ENCODE data around the gene DCAF10. TPM values are rescaled to one million over a fixed set of nuclear protein-coding genes. Genes with fewer than 3 reads are reported as not detected.
"Not testable (repeated sequence)": the region's sequence is repeated elsewhere in the genome, so short reads cannot be mapped to it uniquely, and the experiment has no call there.

DCAF10 gene
- polyA plus RNA-seq, 3 donors = 7.5 to 10.7 (median 9.6) TPM

- no peak overlapping the region for H3K27ac ChIP-seq (ENCODE audit: low read depth, low read length)
- WGBS, 3 donors = 92 to 95% (median 93%) methylated on average over 2 of the region's 2 CpGs
Observed at GRCh38 chr9:37836386-37836785, 35.8 kb downstream of the DCAF10 start.

- 94 to 98% (median 97%) methylated on average over 3 of the region's 3 CpGs for WGBS, 3 donors
- no peak overlapping the region for H3K27ac ChIP-seq (ENCODE audit: low read depth, low read length)
Observed at GRCh38 chr9:37839496-37840461, 39.2 kb downstream of the DCAF10 start.

DNA sequence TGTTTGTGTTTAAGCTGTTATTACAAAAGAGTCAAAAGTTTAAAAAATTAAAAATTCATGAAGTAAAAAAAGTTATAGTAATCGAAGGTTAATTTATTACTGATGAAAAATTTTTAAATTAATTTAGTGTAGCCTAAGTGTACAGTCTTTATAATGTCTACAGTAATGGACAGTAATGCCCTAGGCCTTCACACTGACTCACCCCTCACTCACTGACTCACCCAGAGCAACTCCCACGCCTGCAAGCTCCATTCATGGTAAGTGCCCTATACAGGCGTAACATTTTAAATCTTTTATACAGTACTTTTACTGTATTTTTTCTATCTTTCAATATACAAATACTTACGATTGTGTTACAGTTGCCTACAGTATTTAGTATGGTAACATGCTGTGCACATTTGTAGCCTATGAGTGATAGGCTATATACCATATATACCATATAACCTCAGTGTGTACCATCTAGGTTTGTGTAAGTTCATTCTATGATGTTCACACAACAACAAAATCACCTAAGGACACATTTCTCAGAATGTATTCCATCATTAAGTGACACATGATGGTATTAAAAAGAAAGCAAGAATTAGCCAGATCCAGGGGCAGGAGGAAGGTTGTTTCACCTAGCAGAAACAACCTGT lies 40.1 kb downstream of the DCAF10 start:
- no peak overlapping the region for H3K27ac ChIP-seq (ENCODE audit: low read depth, low read length)
- WGBS, 3 donors = 89 to 92% (median 89%) methylated on average over 4 of the region's 4 CpGs

DNA sequence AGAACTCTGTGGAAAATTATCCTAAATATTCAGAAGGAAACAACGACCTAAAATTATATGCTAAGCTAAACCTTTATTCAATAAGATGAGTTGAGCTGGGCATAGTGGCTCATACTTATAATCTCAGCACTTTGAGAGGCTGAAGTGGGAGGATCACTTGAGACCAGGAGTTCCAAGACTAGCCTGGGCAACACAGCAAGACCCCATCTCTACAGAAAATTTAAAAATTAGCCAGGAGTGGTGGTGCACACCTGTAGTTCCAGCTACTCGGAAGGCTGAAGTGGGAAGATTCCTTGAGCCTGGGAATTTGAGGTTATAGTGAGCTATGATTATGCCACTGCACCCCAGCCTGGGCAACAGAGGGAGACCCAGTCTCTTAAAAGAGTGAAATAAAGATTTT lies 51.6 kb downstream of the DCAF10 start:
- WGBS, 3 donors = 93 to 96% (median 96%) methylated on average over 2 of the region's 2 CpGs
- H3K27ac ChIP-seq (ENCODE audit: low read depth, low read length) = no peak overlapping the region

DNA sequence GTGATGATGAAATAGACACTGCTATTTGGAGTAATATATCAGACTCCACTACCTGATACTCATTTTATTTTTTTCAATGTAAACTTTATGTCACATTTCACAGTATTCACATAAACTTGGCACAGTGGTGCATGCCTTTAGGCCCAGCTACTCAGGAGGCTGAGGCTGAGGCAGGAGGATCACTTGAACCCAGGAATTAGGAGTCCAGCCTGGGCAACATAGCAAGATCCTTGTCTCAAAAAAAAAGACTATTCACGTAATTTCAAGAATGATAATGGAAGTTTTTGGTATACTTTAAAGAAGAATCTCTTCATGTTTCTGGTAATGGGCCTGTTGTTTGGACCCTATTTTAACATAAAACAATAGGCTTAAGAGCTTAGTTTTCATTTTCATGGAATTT lies 56.0 kb downstream of the DCAF10 start:
- H3K27ac ChIP-seq (ENCODE audit: low read depth, low read length) = no peak overlapping the region
- 90 to 100% (median 97%) methylated on average over 1 of the region's 1 CpG for WGBS, 3 donors

GRCh38 chr9:37859043-37859442 lies 58.4 kb downstream of the DCAF10 start:
- 63 to 94% (median 83%) methylated on average over 1 of the region's 1 CpG for WGBS, 3 donors

DNA sequence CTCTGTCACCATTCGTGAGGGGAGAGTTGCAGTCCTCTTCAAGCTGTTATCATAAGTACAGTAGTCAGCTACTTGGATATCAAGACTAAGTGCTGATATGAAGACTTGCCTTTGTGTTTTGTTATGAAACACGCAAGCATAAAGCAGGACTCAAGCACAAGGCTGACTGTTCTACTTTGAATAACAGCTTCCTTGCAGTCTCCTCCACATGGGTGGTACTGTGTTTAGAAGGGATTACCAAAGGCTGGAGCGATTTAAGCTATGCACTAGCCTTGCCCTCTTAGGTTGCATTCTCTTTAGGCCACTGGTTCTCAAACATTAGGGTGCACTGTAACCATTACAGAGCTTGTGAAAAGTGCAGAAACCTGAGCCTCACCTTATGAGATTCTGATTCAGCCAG lies 61.9 kb downstream of the DCAF10 start:
- 69 to 92% (median 85%) methylated on average over 3 of the region's 3 CpGs for WGBS, 3 donors
- H3K27ac ChIP-seq (ENCODE audit: low read depth, low read length) = no peak overlapping the region

More at GRCh38 chr9:37859043-37859442, 58.4 kb downstream of the DCAF10 start:
- H3K27ac ChIP-seq (ENCODE audit: low read depth, low read length) = no peak overlapping the region

DNA sequence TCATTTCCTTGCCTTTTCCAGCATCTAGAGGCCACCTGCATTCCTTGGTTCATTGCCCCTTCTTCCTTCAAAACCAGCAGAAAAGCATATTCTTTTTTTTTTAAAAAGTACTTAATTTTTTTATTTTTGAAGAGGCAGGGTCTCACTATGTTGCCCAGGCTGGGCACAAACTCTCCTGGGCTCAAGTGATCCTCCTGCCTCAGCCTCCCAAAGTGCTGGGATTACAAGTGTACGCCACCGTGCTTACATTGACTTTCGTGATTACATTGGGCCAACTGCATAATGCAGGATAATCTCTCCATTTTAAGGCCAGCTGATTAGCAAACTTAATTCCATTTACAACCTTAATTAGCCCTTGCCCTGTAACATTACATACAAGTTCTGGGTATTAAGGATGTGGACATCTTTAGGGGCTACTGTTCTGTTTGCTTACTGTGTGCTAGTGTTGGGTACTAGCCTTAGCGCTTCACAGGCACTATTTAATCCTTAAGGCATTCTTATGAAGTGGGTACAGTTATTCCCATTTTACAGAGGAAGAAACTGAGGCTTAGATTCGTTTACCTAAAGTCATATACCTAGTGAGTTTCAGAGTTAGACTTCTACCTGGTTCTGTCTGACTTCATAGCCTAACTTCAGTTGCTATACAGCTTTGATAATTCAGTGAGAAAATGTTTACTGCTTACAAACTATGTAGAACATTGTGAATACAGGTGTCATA lies 69.6 kb downstream of the DCAF10 start:
- WGBS, 3 donors = 95 to 98% (median 96%) methylated on average over 5 of the region's 5 CpGs

DNA sequence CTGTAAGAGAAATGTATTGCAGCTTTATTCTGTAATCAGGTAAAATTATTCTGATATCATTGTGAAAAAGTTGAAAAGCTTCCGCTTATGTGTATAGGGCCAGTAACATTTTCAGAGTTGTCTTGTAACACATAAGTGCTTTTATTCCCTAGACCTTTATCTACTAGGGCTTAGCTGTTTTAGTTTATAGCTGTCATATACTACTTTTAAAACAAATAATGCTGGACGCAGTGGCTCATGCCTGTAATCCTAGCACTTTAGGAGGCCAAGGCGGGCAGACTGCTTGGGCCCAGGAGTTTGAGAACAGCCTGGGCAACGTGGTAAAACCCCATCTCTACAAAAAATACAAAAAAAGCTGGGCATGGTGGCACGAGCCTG lies 70.2 kb downstream of the DCAF10 start:
- no peak overlapping the region for H3K27ac ChIP-seq (ENCODE audit: low read depth, low read length)
- WGBS, 3 donors = 70 to 86% (median 82%) methylated on average over 5 of the region's 5 CpGs

More for the DNA sequence above, 69.6 kb downstream of the DCAF10 start:
- H3K27ac ChIP-seq (ENCODE audit: low read depth, low read length) = no peak overlapping the region

DNA sequence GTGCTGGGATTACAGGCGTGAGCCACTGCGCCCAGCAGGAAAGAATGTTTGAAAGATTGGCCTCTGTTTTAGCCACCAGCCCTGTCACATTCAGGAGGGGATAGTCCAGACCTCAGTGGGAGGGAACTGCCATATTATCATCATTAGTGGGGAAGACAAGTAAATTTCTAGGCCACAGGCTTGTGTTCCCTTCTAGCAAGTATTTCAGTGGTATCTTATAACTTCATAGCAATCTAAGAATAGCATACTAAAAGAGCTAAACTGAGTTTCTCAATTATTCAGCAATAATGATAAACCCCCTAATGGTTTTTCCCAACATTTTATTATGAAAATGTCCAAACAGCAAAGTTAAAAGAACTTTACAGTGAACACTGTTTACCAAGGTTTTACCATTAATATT lies 73.4 kb downstream of the DCAF10 start:
- WGBS, 3 donors = 93 to 97% (median 95%) methylated on average over 2 of the region's 2 CpGs
- no peak overlapping the region for H3K27ac ChIP-seq (ENCODE audit: low read depth, low read length)

DNA sequence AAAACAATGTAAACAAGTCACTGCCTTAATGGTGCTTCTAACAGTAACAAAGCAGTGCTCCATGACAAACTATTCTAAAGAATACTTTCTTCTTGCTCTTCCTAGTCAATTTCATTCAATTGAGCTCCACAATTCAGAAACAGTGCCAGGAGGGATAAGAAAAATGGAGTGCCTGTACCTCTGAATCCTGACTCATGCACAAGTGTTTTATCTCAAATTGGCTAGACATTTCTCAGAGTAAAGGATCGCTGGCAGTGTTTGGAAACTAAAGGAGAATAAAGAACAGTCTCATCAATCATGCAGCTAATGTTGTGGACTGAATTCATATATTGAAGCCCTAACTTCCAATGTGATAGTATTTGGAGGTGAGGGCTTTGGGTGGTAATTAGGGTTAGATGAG lies 75.8 kb downstream of the DCAF10 start:
- H3K27ac ChIP-seq (ENCODE audit: low read depth, low read length) = no peak overlapping the region
- WGBS, 3 donors = 74 to 84% (median 82%) methylated on average over 1 of the region's 1 CpG

- H3K27ac ChIP-seq (ENCODE audit: low read depth, low read length) = no peak overlapping the region
- WGBS, 3 donors = 92 to 96% (median 93%) methylated on average over 2 of the region's 2 CpGs
Observed at GRCh38 chr9:37880916-37881479, 80.4 kb downstream of the DCAF10 start.

- not testable (repeated sequence) for H3K27ac ChIP-seq (ENCODE audit: low read depth, low read length)
- 66 to 91% (median 68%) methylated on average over 10 to 11 of the region's 11 CpGs for WGBS, 3 donors
Observed at GRCh38 chr9:37887977-37888583, 87.5 kb downstream of the DCAF10 start.

GRCh38 chr9:37889536-37889935 lies 88.9 kb downstream of the DCAF10 start:
- no peak overlapping the region for H3K27ac ChIP-seq (ENCODE audit: low read depth, low read length)

GRCh38 chr9:37891042-37891441 lies 90.4 kb downstream of the DCAF10 start:
- 96 to 97% (median 97%) methylated on average over 13 to 16 of the region's 17 CpGs for WGBS, 3 donors
- not testable (repeated sequence) for H3K27ac ChIP-seq (ENCODE audit: low read depth, low read length)

DNA sequence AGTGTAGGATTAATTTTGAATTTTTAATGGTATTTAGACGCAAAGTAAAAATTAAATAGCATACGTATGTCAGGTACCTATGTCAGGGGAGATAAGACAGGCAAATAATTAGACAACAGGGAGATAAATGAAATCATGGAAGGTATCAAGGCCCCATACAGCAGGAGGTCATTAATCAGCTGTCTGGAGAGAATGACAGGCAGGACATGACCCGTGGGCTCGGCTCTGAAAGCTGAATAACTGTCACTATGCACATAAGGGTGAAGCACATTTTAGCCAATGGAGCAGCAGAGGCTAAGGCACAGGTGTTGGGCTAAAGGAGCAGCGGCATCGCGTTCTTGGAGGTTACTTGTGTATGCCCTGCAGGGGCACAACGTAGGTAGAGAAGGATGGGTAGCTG lies 91.5 kb downstream of the DCAF10 start:
- WGBS, 3 donors = 67 to 89% (median 87%) methylated on average over 8 of the region's 8 CpGs
- no peak overlapping the region for H3K27ac ChIP-seq (ENCODE audit: low read depth, low read length)

DNA sequence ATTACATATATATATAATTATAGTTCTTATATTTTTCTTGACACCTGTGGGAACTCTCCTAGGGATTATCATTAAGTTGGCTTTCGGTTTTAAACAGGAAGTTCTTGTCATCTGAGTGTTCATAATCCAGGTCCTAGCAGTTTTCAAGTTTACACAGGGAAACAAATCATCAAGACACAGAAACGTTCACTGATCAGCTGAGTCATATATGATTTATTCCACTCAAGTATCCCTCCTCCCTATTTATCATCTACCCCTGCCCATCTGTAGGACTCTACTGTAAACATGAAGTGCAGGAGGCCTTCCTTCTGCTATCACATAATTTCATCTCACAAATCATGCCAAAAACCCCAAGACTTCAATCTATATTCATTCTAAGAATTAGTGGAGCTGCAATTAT lies 97.1 kb downstream of the DCAF10 start:
- 41 to 48% (median 47%) methylated on average over 2 of the region's 2 CpGs for WGBS, 3 donors
- H3K27ac ChIP-seq (ENCODE audit: low read depth, low read length) = no peak overlapping the region

GRCh38 chr9:37899041-37899440 lies 98.4 kb downstream of the DCAF10 start:
- H3K27ac ChIP-seq (ENCODE audit: low read depth, low read length) = no peak overlapping the region
- 74 to 84% (median 76%) methylated on average over 2 of the region's 2 CpGs for WGBS, 3 donors

Data from adipose tissue (tissue), 3 donors.